ENCODE data around the gene GNPDA1. TPM values are rescaled to one million over a fixed set of nuclear protein-coding genes. Genes with fewer than 3 reads are reported as not detected.

The GNPDA1 gene
- total and polyA plus RNA-seq, 5 donors: 12.1 to 22.5 (median 19.0) TPM

DNA sequence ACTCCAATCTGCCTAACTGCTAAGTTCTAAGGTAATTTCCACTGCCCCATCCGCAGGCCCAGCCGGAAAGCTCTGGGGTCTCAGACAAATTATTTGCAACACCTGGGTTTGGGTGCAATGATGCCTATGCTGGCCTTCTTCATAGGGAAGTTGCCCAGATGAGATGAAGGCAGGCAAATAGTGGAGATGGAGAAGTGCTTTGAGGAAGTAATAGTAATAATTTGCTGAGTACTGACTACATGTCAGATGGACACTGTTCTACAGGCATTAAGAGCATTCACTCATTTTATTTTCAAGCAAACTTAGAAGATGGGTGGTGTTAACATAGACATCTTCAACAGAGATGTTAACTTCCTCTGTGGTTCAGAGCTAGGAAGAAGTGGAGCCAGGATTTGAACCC, 58.6 kb downstream of the GNPDA1 start:
- H3K27me3 ChIP-seq (ENCODE audit: control insufficient read depth, insufficient read depth): no peaks in the 10 kb centered on the region
- WGBS: 74% methylated on average over 2 of the region's 2 CpGs
- ATAC-seq: no peak
- H3K4me1 ChIP-seq (ENCODE audit: control insufficient read depth, insufficient read depth, low read length): peaks cover 5% of the 10 kb centered on the region
- H3K4me3 ChIP-seq (ENCODE audit: low read length): peak overlapping the region; percentile 34
- DNase-seq: no peak
- H3K27ac ChIP-seq (ENCODE audit: low read length): no peak overlapping the region
- H3K9me3 ChIP-seq (ENCODE audit: control insufficient read depth, low read length): no peaks in the 10 kb centered on the region
- intact Hi-C loops (cut with DNase I): loop anchor here in 1 of 4 donors (5.0 to 10.0 kb wide), 2 partner anchors 69 to 272 kb away; partner anchors contain the start of gene ARAP3

DNA sequence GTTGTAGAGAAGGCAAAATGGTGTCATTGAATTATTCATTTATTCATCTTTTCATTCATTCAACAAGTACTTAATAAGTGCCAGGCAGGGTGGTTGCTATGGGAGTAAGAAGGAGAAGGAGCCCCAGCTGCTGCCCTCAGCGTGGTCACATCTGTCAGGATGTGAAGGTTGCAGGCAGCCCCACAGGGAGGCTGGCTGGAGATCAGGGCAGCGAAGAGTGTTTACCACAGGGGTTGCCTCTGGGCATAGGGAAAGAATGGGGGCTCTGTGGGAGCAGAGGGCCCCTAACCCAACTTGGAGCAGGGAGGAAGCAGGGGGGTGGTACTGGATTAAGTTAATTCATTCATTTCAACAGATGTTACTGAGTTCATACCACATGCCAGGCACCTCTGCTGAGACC, 60.8 kb downstream of the GNPDA1 start:
- ATAC-seq (no peak), DNase-seq (no peak)
- Histone ChIP-seq H3K27ac (ENCODE audit: low read length) (no peak overlapping the region), H3K27me3 (ENCODE audit: control insufficient read depth, insufficient read depth) (no peaks in the 10 kb centered on the region), H3K9me3 (ENCODE audit: control insufficient read depth, low read length) (no peaks in the 10 kb centered on the region), H3K4me3 (ENCODE audit: low read length) (no peak overlapping the region), H3K4me1 (ENCODE audit: control insufficient read depth, insufficient read depth, low read length) (peaks cover 7% of the 10 kb centered on the region)
- intact Hi-C loops (cut with DNase I): loop anchor here in 1 of 4 donors (5.0 to 10.0 kb wide), 2 partner anchors 67 to 270 kb away; partner anchors contain the start of gene ARAP3
- 61% methylated on average over 2 of the region's 2 CpGs for WGBS

DNA sequence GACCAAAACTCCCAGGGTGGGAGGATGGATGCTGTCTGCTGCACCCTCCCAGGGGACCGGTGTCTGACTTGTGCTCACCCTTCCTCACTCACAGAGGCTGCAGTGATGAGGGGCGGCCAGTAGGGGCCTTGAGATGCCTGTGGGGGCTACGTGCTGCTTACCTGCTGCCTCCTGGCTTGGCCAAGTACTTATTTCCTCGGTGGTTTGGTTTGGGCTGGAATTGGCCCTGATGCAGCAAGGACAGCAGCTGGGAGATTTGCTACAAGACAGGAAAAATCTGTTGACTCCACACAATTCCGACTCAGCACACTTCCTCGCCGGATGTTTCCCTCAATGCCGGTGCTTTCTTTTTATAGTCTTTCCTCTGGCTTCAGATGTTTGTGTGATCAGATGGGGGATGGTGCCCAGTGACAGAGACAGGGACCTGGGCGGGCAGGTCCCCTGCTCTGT, 61.5 kb downstream of the GNPDA1 start:
- ATAC-seq (peak; percentile 4 to 25), DNase-seq (peak in 1 of 3 donors; percentile 55)
- intact Hi-C loops (cut with DNase I): loop anchor here in 1 of 4 donors (5.0 to 10.0 kb wide), 2 partner anchors 67 to 269 kb away; partner anchors contain the start of gene ARAP3
- WGBS: 30% methylated on average over 9 of the region's 9 CpGs
- H3K4me1 ChIP-seq (ENCODE audit: control insufficient read depth, insufficient read depth, low read length): peaks cover 6% of the 10 kb centered on the region
- no peak overlapping the region for H3K27ac ChIP-seq (ENCODE audit: low read length)
- H3K4me3 ChIP-seq (ENCODE audit: low read length): no peak overlapping the region
- H3K9me3 ChIP-seq (ENCODE audit: control insufficient read depth, low read length): no peaks in the 10 kb centered on the region
- no peaks in the 10 kb centered on the region for H3K27me3 ChIP-seq (ENCODE audit: control insufficient read depth, insufficient read depth)

Other genes starting within 250 kb of the GNPDA1 start
- 10 to 100 TPM in 2 of 4 donors, 1 to 10 TPM in 2; 7.2 to 21.3 (median 12.2) TPM for gene PCDH1, start 134.6 kb downstream of the GNPDA1 start, total RNA-seq
- 9.2 TPM for gene PCDH1, start 134.6 kb downstream of the GNPDA1 start, polyA plus RNA-seq
- gene DELE1, start 89.2 kb downstream of the GNPDA1 start, total RNA-seq: 100 to 1,000 TPM in 2 of 4 donors, 10 to 100 TPM in 2; 82.6 to 109 (median 99.2) TPM
- 62.0 TPM for gene DELE1, start 89.2 kb downstream of the GNPDA1 start, polyA plus RNA-seq
- 1 to 10 TPM; 4.1 to 7.9 (median 6.7) TPM for gene PCDH12, start 54.8 kb downstream of the GNPDA1 start, total RNA-seq
- gene PCDH12, start 54.8 kb downstream of the GNPDA1 start, polyA plus RNA-seq: 3.0 TPM
- 100 to 1,000 TPM in 2 of 4 donors, 10 to 100 TPM in 2; 90.7 to 105 (median 97.7) TPM for gene RNF14, start 43.9 kb downstream of the GNPDA1 start, total RNA-seq
- 36.3 TPM for gene RNF14, start 43.9 kb downstream of the GNPDA1 start, polyA plus RNA-seq
- 10 to 100 TPM; 67.9 to 74.5 (median 68.3) TPM for gene NDFIP1, start 95.8 kb upstream of the GNPDA1 start, total RNA-seq
- 51.6 TPM for gene NDFIP1, start 95.8 kb upstream of the GNPDA1 start, polyA plus RNA-seq